ENCODE data around the gene ALDH1L1. TPM values are rescaled to one million over a fixed set of nuclear protein-coding genes. Genes with fewer than 3 reads are reported as not detected.
"Not testable (repeated sequence)": the region's sequence is repeated elsewhere in the genome, so short reads cannot be mapped to it uniquely, and the experiment has no call there.

The ALDH1L1 gene
- total RNA-seq, 1 donor from 2014 or later = 0.49 TPM

GRCh38 chr3:126078866-126079265, 101.5 kb downstream of the ALDH1L1 start:
- DNase-seq (ENCODE audit: low read depth, low spot score) = no peak
- Mint-ChIP-seq H3K9me3 (peaks cover 10% of the 10 kb centered on the region), H3K4me3 (no peak overlapping the region), H3K4me1 (peaks cover 11% of the 10 kb centered on the region), H3K27me3 (ENCODE audit: low read depth) (no peaks in the 10 kb centered on the region), H3K36me3 (ENCODE audit: low read depth) (peaks cover 28% of the 10 kb centered on the region), H3K27ac (ENCODE audit: unreplicated experiment) (no peak overlapping the region)
- TF ChIP-seq, protein P1, sequence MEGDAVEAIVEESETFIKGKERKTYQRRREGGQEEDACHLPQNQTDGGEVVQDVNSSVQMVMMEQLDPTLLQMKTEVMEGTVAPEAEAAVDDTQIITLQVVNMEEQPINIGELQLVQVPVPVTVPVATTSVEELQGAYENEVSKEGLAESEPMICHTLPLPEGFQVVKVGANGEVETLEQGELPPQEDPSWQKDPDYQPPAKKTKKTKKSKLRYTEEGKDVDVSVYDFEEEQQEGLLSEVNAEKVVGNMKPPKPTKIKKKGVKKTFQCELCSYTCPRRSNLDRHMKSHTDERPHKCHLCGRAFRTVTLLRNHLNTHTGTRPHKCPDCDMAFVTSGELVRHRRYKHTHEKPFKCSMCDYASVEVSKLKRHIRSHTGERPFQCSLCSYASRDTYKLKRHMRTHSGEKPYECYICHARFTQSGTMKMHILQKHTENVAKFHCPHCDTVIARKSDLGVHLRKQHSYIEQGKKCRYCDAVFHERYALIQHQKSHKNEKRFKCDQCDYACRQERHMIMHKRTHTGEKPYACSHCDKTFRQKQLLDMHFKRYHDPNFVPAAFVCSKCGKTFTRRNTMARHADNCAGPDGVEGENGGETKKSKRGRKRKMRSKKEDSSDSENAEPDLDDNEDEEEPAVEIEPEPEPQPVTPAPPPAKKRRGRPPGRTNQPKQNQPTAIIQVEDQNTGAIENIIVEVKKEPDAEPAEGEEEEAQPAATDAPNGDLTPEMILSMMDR (conservative IDR thresholded peaks at IDR 0.05) = no peak

GRCh38 chr3:126077754-126078153, 102.6 kb downstream of the ALDH1L1 start:
- Mint-ChIP-seq H3K9me3 (peaks cover 10% of the 10 kb centered on the region), H3K4me1 (peaks cover 5% of the 10 kb centered on the region), H3K4me3 (no peak overlapping the region), H3K27me3 (ENCODE audit: low read depth) (no peaks in the 10 kb centered on the region), H3K36me3 (ENCODE audit: low read depth) (peaks cover 33% of the 10 kb centered on the region), H3K27ac (ENCODE audit: unreplicated experiment) (peak overlapping the region; percentile 91)
- no peak for DNase-seq (ENCODE audit: low read depth, low spot score)
- TF ChIP-seq, protein P1 (conservative IDR thresholded peaks at IDR 0.05) = no peak

DNA sequence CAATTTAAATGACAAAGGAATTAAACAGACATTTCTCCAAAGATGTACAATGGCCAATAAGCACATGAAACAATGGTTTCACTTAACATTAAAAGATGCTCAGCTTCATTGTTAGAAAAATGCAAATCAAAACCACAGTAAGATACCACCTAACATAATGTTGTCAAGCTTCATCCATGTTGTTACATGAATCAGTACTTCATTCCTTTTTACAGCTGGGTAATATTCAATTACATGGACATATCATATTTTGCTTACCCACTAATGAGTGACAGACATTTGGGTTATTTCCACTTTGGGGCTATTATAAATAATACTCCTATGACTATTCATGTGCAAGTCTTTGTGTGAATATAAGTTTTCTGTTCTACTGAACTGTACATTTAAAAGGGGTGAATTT, 104.2 kb downstream of the ALDH1L1 start:
- no peak for DNase-seq (ENCODE audit: low read depth, low spot score)
- peaks cover 5% of the 10 kb centered on the region for H3K4me1 Mint-ChIP-seq
- peaks cover 38% of the 10 kb centered on the region for H3K36me3 Mint-ChIP-seq (ENCODE audit: low read depth)
- TF ChIP-seq, protein P1 (conservative IDR thresholded peaks at IDR 0.05) = no peak
- no peak overlapping the region for H3K27ac Mint-ChIP-seq (ENCODE audit: unreplicated experiment)
- peaks cover 12% of the 10 kb centered on the region for H3K9me3 Mint-ChIP-seq
- H3K27me3 Mint-ChIP-seq (ENCODE audit: low read depth) = no peaks in the 10 kb centered on the region
- H3K4me3 Mint-ChIP-seq = no peak overlapping the region

- no peak overlapping the region for H3K4me3 Mint-ChIP-seq
- H3K27ac Mint-ChIP-seq (ENCODE audit: unreplicated experiment) = peak overlapping the region; percentile 32
- peaks cover 8% of the 10 kb centered on the region for H3K9me3 Mint-ChIP-seq
- H3K27me3 Mint-ChIP-seq (ENCODE audit: low read depth) = no peaks in the 10 kb centered on the region
- no peak for DNase-seq (ENCODE audit: low read depth, low spot score)
- peaks cover 24% of the 10 kb centered on the region for H3K36me3 Mint-ChIP-seq (ENCODE audit: low read depth)
- H3K4me1 Mint-ChIP-seq = no peaks in the 10 kb centered on the region
- TF ChIP-seq, protein P1 (conservative IDR thresholded peaks at IDR 0.05) = no peak
Observed at GRCh38 chr3:126070146-126070545, 110.2 kb downstream of the ALDH1L1 start.

DNA sequence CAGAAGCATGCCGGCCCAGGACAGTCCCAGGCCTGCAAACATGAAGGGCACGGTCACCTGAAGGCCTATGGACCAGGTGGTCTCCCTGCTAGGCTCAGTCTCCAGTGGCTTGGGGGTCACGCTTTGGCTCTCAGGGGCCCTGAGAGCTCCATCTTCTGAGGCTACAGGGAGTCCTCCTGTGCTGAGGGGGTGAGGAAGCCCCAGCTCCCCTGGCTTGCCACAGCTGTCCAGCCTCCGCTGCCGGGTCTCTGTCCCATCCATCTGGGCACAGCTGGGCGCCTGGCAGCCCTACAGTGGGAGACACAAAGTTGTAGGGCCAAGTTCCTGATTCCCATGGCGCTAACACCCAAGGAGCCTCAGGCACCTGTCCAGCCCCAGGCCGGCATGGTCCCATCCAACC, 112.4 kb downstream of the ALDH1L1 start:
- Mint-ChIP-seq H3K4me1 (no peaks in the 10 kb centered on the region), H3K4me3 (no peak overlapping the region), H3K36me3 (ENCODE audit: low read depth) (peaks cover 17% of the 10 kb centered on the region), H3K27ac (ENCODE audit: unreplicated experiment) (no peak overlapping the region), H3K27me3 (ENCODE audit: low read depth) (no peaks in the 10 kb centered on the region), H3K9me3 (peaks cover 4% of the 10 kb centered on the region)
- DNase-seq (ENCODE audit: low read depth, low spot score) = no peak
- TF ChIP-seq, protein P1 (conservative IDR thresholded peaks at IDR 0.05) = no peak

DNA sequence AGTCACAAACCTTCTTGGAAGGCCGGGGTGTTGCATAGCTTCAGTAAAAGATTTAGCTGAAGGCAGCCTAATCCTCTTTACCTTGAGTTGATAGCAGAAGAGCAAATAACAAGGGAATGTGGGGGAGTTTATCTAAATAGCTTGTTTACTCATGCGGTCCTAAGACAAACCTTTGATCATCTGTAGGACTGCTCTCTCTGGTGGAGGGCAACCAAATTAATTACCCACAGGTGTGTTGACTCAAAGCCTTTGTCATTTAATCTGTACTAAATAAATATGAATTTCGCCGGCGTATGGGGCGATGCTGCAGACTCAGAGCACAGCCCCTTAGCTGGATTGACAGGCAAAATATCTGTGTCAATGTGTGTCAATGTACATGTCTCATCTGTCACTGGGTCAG, 113.7 kb downstream of the ALDH1L1 start:
- DNase-seq (ENCODE audit: low read depth, low spot score); H3K9me3 Mint-ChIP-seq; H3K27me3 Mint-ChIP-seq (ENCODE audit: low read depth); H3K4me1 Mint-ChIP-seq; H3K27ac Mint-ChIP-seq (ENCODE audit: unreplicated experiment); H3K4me3 Mint-ChIP-seq: not testable (repeated sequence)
- peaks cover 12% of the 10 kb centered on the region for H3K36me3 Mint-ChIP-seq (ENCODE audit: low read depth)
